Glutamatergic neuron (in vitro differentiated cells): ENCODE data around the gene PADI2. TPM values are rescaled to one million over a fixed set of nuclear protein-coding genes. Genes with fewer than 3 reads are reported as not detected.

Experiments
- DNase-seq: peaks from one replicate; pipeline ENCODE4 v3.0.0; 2022
- H3K27ac Mint-ChIP-seq: one replicate; pipeline ENCODE4 v1.8.0; 2020; ENCODE audit warnings: mild to moderate bottlenecking, mixed read lengths, inconsistent platforms; ENCODE audit not compliant: unreplicated experiment
- H3K27me3 Mint-ChIP-seq: one replicate; pipeline ENCODE4 v1.8.0; 2020; ENCODE audit warnings: mild to moderate bottlenecking, moderate library complexity, mixed read lengths, inconsistent platforms; ENCODE audit not compliant: unreplicated experiment
- H3K36me3 Mint-ChIP-seq: one replicate; pipeline ENCODE4 v1.8.0; 2020; ENCODE audit warnings: mild to moderate bottlenecking, mixed read lengths, inconsistent platforms; ENCODE audit not compliant: unreplicated experiment
- H3K4me1 Mint-ChIP-seq: one replicate; pipeline ENCODE4 v1.8.0; 2020; ENCODE audit warnings: mild to moderate bottlenecking, low read depth, mixed read lengths, inconsistent platforms; ENCODE audit not compliant: unreplicated experiment
- H3K4me3 Mint-ChIP-seq: one replicate; pipeline ENCODE4 v1.8.0; 2020; ENCODE audit warnings: mild to moderate bottlenecking, mixed read lengths, inconsistent platforms; ENCODE audit not compliant: unreplicated experiment
- H3K9me3 Mint-ChIP-seq: one replicate; pipeline ENCODE4 v1.8.0; 2020; ENCODE audit warnings: mild to moderate bottlenecking, moderate library complexity, mixed read lengths, inconsistent platforms; ENCODE audit not compliant: unreplicated experiment
- CTCF ChIP-seq: fragments of 200-600 bp; sonication (generic); IDR thresholded peaks from one replicate; pipeline ENCODE4 v1.5.0; 2021; ENCODE audit not compliant: partially characterized antibody, unreplicated experiment
- total RNA-seq: library from RNA; stranded (reverse); fragmentation: NEBNext Ultra II Directional; extraction: Animal tissue kit (Norgen Biotek cat#: 25700); gene quantifications from one replicate; pipeline ENCODE4 v1.2.1, GENCODE V29; 2021; ENCODE audit not compliant: unreplicated experiment

Gene PADI2
- total RNA-seq, 1 donor from 2014 or later, result 0.74 TPM

- Mint-ChIP-seq H3K4me3 (no peak overlapping the region), H3K27me3 (peaks cover 14% of the 10 kb centered on the region), H3K27ac (peak overlapping the region; percentile 59), H3K9me3 (peaks cover 5% of the 10 kb centered on the region), H3K36me3 (no peaks in the 10 kb centered on the region), H3K4me1 (peaks cover 18% of the 10 kb centered on the region)
- DNase-seq, result no peak
- no peak for TF ChIP-seq CTCF
These were observed 1.6 kb downstream of the PADI2 start for GRCh38 chr1:17117451-17118265.

- no peak for DNase-seq
- Mint-ChIP-seq H3K9me3 (peaks cover 4% of the 10 kb centered on the region), H3K4me3 (no peak overlapping the region), H3K4me1 (peaks cover 17% of the 10 kb centered on the region), H3K27ac (no peak overlapping the region), H3K27me3 (peaks cover 14% of the 10 kb centered on the region), H3K36me3 (no peaks in the 10 kb centered on the region)
- TF ChIP-seq CTCF, result no peak
These were observed 2.6 kb downstream of the PADI2 start for GRCh38 chr1:17116643-17117042.

GRCh38 chr1:17113963-17114362 lies 5.3 kb downstream of the PADI2 start:
- Mint-ChIP-seq H3K27ac (no peak overlapping the region), H3K9me3 (peaks cover 4% of the 10 kb centered on the region), H3K27me3 (peaks cover 11% of the 10 kb centered on the region), H3K36me3 (no peaks in the 10 kb centered on the region), H3K4me1 (peaks cover 12% of the 10 kb centered on the region), H3K4me3 (no peak overlapping the region)
- TF ChIP-seq CTCF, result no peak
- no peak for DNase-seq

- H3K4me1 Mint-ChIP-seq, result peaks cover 8% of the 10 kb centered on the region
- H3K36me3 Mint-ChIP-seq, result no peaks in the 10 kb centered on the region
- H3K27me3 Mint-ChIP-seq, result peaks cover 4% of the 10 kb centered on the region
- DNase-seq, result peak; percentile 64
- peak overlapping the region; percentile 73 for H3K27ac Mint-ChIP-seq
- peak overlapping the region; percentile 14 for H3K4me3 Mint-ChIP-seq
- TF ChIP-seq CTCF, result no peak
- H3K9me3 Mint-ChIP-seq, result peaks cover 4% of the 10 kb centered on the region
These were observed 6.6 kb downstream of the PADI2 start for GRCh38 chr1:17112496-17113236.

- TF ChIP-seq CTCF, result no peak
- Mint-ChIP-seq H3K9me3 (peaks cover 4% of the 10 kb centered on the region), H3K4me1 (peaks cover 8% of the 10 kb centered on the region), H3K4me3 (peak overlapping the region; percentile 46), H3K27me3 (peaks cover 4% of the 10 kb centered on the region), H3K36me3 (no peaks in the 10 kb centered on the region), H3K27ac (peak overlapping the region; percentile 73)
- no peak for DNase-seq
These were observed 7.2 kb downstream of the PADI2 start for GRCh38 chr1:17112076-17112475.
